ENCODE results near the gene TMEM204.

Gene TMEM204

GRCh38 chr16:1539720-1540555, 6.5 kb downstream of the TMEM204 start:
- DNase-seq = no peak

GRCh38 chr16:1540556-1540855, 7.0 kb downstream of the TMEM204 start:
- DNase-seq = no peak

GRCh38 chr16:1541293-1542165, 8.1 kb downstream of the TMEM204 start:
- no peak for DNase-seq

- no peak for DNase-seq
Observed at GRCh38 chr16:1542166-1542500, 8.7 kb downstream of the TMEM204 start.

- DNase-seq = no peak
Observed at GRCh38 chr16:1542533-1542932, 9.1 kb downstream of the TMEM204 start.

GRCh38 chr16:1543085-1543896, 9.8 kb downstream of the TMEM204 start:
- peak; percentile 25 to 64 for DNase-seq

GRCh38 chr16:1545044-1546040, 11.9 kb downstream of the TMEM204 start:
- no peak for DNase-seq

- DNase-seq = no peak
Observed at GRCh38 chr16:1546430-1546829, 13.0 kb downstream of the TMEM204 start.

- DNase-seq = no peak
Observed at GRCh38 chr16:1548233-1548632, 14.8 kb downstream of the TMEM204 start.

GRCh38 chr16:1548727-1549126, 15.3 kb downstream of the TMEM204 start:
- DNase-seq = no peak

- no peak for DNase-seq
Observed at GRCh38 chr16:1550069-1550468, 16.6 kb downstream of the TMEM204 start.

GRCh38 chr16:1550696-1551095, 17.2 kb downstream of the TMEM204 start:
- no peak for DNase-seq

- no peak for DNase-seq
Observed at GRCh38 chr16:1551166-1551565, 17.7 kb downstream of the TMEM204 start.

- DNase-seq = no peak
Observed at GRCh38 chr16:1552129-1552528, 18.7 kb downstream of the TMEM204 start.

GRCh38 chr16:1553946-1554825, 20.7 kb downstream of the TMEM204 start:
- DNase-seq = no peak

GRCh38 chr16:1554826-1555445, 21.5 kb downstream of the TMEM204 start:
- no peak for DNase-seq

GRCh38 chr16:1556254-1556653, 22.8 kb downstream of the TMEM204 start:
- DNase-seq = no peak

GRCh38 chr16:1557074-1557473, 23.6 kb downstream of the TMEM204 start:
- DNase-seq = no peak

GRCh38 chr16:1557576-1557975, 24.1 kb downstream of the TMEM204 start:
- no peak for DNase-seq

- DNase-seq = no peak
Observed at GRCh38 chr16:1559446-1559975, 26.0 kb downstream of the TMEM204 start.

Measured in SW 1271 (cell line).